T-helper 2 cell treated with Interferon-gamma antibody and Interleukin-4, amounts not matched to agents 100 ng/mL and 5 ng/mL, for 36 hours (primary cell): ENCODE data around the gene COL15A1. TPM values are rescaled to one million over a fixed set of nuclear protein-coding genes. Genes with fewer than 3 reads are reported as not detected.

Source experiments
- intact Hi-C: fragments of 100-400 bp; cut with micrococcal nuclease; formaldehyde crosslinking; loops from one replicate; pipeline ENCODE4 v1.15.1; 2023
- total RNA-seq: library from RNA; stranded (reverse); gene quantifications from 2 replicates; pipeline ENCODE4 v1.2.3, GENCODE V29; 2022

COL15A1 gene
- total RNA-seq, 1 donor from 2014 or later, result 0.20 TPM

GRCh38 chr9:99051851-99052250 lies 108.1 kb downstream of the COL15A1 start:
- intact Hi-C loops, result no loop called here

GRCh38 chr9:99052815-99053715 lies 109.4 kb downstream of the COL15A1 start:
- intact Hi-C loops, result no loop called here

- intact Hi-C loops, result no loop called here
These were observed 110.9 kb downstream of the COL15A1 start for GRCh38 chr9:99054581-99054980.

GRCh38 chr9:99055384-99055783 lies 111.7 kb downstream of the COL15A1 start:
- intact Hi-C loops, result loop anchor here (5.0 kb wide), 1 partner anchor 1297 kb away; the partner anchor contains the start of gene TEX10

DNA sequence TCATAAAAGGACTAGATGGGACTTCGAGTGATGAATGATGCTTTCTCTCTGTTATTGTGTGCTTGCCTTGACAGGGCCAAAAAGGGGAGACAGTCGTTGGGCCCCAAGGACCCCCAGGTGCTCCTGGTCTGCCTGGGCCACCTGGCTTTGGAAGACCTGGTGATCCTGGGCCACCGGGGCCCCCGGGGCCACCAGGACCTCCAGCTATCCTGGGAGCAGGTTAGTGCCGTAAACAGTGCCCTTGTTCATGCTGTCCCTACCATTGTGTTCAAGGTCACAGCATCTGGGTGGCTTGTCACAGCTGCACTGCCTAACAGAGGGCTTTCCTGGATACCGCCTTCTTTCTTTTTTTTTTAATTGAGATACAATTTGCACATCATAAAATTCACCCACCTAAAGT lies 112.5 kb downstream of the COL15A1 start:
- intact Hi-C loops, result loop anchor here (5.0 kb wide), 1 partner anchor 1296 kb away; the partner anchor contains the start of gene TEX10

DNA sequence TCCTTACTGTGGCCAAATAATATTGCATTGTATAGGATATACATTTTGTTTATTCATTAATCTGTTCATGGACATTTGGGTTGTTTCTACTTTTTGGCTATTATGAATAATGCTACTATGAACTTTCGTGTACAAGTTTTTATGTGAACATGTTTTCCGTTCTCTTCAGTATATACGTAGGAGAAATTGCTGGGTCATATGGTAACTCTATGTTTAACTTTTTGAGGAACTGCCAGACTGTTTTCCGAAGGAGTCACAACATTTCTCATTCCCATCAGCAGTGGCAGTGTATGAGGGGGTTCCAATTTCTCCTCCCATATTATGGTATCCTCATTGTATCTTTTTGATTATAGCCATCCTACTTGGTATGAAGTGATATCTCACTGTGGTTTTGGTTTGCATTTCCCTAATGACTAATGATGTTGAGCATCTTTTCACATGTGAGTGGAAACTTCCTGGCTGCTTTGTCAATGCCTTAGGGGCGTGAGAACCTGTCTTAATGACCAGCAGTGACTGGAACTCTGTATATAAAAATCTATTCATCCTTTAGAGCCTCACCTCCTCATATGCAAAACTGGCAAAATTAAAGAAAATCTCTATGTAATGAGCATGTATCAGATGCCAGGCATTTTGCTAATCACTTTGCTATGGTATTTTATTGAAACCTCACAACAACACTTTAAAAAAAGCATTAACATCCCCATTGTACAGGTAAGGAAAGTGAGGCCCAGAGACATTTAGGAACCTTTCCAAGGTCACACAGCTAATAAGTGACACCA lies 113.4 kb downstream of the COL15A1 start:
- intact Hi-C loops, result loop anchor here (1.0 to 5.0 kb wide), 2 partner anchors 36 to 1295 kb away; partner anchors contain the start of gene TEX10

DNA sequence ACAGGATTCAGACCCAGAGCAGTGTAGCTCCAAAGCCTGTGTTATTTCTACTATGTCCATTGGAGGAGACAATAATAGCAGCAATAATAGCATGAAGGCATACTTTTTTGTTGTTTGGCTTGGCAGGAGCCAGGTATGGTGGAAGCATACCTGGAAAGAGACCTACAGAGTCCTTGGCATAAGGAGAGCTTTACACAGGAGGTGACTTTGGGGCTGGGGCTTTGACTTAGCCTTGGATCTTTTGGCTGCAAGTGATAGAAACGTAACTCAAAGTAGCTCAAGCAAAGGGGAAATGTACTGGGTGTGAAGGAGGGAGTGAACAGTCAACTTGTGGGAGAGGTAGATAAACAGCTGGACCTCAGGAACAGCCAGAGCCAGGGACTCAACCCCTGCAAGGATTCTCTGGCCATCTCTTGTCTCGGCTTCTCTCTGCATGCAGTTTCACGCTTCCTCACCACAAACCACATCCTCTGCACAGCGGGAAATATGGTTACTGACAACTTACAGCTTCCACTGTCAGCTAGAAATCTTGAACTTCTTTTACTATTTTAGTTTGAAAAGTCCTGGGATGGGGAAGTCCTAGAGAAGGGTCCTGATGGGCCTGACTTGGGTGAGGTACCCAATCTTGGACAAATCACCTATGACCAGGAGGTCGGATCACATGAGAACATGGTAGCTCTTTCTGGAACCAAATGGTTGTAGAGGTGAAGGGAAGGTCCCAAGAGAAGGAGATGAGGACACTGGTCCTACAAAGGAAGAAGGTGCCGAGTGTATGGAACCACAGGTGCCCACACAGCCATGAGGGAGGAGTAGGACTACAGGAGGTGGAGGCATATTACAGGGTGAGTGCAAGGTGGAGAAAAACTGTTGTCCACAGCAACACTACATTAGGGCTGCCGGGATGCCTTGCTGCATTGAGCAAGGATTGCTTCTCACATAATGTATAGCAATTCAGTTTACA lies 114.2 kb downstream of the COL15A1 start:
- intact Hi-C loops, result loop anchor here (1.0 to 5.0 kb wide), 5 partner anchors 18 to 1294 kb away; partner anchors contain the start of gene TEX10

DNA sequence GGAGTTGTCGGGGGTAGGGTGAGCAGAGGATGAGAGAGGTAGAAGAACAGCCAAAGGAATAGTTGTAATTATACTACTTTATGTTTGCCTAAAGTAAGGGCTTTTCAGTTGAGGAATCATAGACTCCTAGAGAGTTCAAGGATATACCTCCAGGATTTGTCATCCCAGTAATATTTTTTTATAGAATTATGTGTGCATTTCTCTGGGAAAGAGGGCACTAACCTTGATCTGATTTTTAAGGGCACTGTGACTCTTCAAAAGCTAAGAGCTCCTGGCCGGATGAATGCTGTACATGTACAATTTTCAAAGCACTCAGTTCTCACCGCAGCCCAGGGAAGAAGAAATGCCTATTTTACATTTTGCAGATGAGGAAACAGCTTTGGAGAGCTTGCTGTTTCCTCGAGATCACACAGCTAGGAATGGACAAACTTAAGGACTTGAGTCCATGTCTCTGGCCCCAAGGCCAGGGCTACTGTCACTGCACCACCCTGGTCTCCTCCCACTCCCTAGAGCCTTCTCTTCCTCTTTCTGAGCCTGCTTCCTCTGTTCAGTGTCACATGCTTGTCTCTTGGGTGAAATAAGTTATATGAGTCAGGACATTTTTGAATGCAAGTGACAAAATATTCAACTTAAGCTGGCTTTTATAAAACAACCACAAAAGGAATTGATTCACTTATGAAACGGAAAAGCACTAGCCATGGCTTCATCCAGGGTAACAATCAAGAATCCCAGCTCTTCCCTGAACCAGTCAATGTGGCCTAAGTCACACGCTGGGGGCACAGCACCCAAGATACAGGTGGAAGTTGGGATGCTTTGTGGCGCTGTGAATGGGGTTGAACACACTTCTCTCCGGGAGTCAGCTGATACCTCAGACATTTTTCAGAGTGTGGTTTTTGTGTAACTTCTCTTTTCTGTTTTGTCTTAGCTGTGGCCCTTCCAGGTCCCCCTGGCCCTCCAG lies 115.5 kb downstream of the COL15A1 start:
- intact Hi-C loops, result loop anchor here (1.0 to 5.0 kb wide), 4 partner anchors 17 to 1293 kb away; partner anchors contain the start of gene TEX10

GRCh38 chr9:99060621-99061020 lies 116.9 kb downstream of the COL15A1 start:
- intact Hi-C loops, result no loop called here

DNA sequence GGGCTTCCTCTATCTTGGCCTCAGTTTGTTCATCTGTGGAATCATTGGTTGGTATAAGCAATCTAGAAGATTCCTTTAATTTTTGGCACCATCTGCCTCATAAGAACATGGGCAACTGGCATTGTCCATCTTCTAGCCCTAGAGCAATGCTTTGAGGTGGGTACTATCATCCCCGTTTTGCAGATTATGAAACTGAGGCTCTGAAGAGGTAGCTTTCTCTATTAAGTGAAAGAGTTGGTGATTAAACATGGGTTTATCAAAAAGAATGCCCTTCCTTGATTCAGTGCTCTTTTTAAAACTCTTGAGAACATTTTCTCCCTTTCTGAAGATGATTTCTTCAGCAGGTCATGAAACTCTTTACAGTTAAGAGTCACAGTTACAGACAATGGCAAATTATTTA lies 118.8 kb downstream of the COL15A1 start:
- intact Hi-C loops, result no loop called here

DNA sequence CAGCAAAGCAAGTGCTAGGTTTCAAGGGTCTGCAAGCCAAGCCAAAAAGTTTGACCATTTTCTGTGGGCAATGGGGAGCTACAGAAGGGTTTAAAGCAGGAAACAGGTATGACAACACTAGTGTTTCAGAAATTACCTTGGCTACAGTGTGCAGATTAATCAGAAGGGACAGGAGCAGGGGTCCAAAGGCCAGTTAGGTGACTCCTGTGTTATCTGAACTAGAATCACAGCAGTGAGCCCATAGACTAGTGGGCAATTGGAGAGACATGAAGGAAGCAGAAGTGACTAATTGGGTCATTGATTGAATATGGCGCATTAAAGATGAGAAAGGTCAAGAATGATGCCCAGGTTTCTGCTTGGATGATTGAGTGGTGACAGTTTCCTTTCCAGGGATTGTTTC lies 119.8 kb downstream of the COL15A1 start:
- intact Hi-C loops, result no loop called here

- intact Hi-C loops, result no loop called here
These were observed 122.9 kb downstream of the COL15A1 start for GRCh38 chr9:99066571-99066970.

GRCh38 chr9:99069075-99069474 lies 125.4 kb downstream of the COL15A1 start:
- intact Hi-C loops, result no loop called here

- intact Hi-C loops, result no loop called here
These were observed 125.8 kb downstream of the COL15A1 start for GRCh38 chr9:99069546-99069945.

DNA sequence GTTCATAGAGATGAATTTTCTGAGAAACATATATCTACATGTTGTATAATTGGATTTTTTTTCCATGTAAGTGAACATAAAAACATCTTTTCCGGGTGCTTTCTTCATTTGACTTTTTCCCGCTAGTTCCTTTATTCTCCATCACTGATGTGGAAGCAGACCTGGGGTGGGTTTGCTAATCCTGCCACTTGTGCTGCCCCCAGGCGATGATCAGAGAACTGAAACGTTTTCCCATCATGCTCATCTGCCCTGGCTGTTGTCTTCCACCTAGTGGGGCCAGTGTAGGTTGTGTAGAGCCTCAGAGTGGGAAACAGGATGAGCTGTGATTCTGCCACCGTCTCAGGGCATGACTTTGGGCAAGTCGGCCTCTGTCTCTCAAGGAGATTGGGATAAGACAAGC lies 127.0 kb downstream of the COL15A1 start:
- intact Hi-C loops, result no loop called here

DNA sequence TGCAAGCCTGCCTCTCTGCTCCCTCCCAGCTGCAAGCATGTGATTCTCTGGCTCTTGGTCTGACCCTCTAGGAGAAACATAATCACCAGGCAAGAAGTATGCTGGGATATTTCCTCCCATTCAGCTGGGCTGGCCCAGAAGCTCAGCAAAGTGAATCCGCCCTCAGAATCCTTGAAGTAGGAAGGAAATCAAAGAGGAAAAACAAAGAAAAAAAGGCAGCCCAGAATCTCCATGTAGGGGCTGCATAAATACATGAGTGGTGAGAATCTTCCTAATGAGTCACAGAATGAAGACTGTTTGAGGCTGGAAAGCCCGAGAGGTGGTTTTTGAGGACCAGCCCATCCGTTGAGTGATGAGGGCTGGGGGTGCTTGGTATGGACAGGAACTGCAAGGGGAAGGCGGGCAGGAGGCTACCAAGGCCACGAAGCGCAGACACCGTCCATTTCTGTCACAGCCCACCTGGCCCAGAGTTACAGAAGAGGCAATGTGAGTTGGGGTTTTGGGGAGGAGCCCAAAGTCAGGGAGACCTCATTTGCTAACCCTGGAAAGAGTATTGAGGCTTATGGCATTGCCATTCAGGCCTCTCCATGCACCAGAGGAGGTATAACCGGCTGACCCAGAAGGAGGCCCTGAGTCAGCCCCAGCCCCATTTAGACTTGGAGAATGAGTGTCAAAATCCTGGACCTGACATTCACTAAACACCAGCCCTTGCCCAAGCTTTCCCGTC lies 127.8 kb downstream of the COL15A1 start:
- intact Hi-C loops, result no loop called here

- intact Hi-C loops, result no loop called here
These were observed 128.3 kb downstream of the COL15A1 start for GRCh38 chr9:99072040-99072394.

- intact Hi-C loops, result no loop called here
These were observed 129.6 kb downstream of the COL15A1 start for GRCh38 chr9:99073347-99073746.
